ENCODE results near the gene TAF5L.

DNA sequence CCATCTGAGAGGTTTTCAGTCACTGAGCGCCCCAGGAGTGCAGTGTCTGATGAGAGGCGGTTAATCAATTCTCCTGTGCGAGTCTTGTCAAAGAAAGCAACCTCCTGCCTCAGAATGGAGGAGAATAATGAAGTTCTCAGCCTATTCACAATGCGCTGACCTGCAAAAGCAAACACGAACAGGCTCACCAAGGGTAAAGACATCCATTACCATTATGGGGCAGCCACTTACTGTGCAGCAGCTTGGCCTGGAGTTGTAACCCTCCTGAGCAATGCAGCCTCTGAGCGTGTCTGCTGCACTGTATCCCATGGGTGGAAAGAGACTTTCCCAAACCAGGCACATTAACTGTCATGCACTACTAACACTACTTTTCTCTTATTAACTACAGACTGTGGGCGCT is 78.4 kb downstream of the TAF5L start:
- TF ChIP-seq, protein P1, sequence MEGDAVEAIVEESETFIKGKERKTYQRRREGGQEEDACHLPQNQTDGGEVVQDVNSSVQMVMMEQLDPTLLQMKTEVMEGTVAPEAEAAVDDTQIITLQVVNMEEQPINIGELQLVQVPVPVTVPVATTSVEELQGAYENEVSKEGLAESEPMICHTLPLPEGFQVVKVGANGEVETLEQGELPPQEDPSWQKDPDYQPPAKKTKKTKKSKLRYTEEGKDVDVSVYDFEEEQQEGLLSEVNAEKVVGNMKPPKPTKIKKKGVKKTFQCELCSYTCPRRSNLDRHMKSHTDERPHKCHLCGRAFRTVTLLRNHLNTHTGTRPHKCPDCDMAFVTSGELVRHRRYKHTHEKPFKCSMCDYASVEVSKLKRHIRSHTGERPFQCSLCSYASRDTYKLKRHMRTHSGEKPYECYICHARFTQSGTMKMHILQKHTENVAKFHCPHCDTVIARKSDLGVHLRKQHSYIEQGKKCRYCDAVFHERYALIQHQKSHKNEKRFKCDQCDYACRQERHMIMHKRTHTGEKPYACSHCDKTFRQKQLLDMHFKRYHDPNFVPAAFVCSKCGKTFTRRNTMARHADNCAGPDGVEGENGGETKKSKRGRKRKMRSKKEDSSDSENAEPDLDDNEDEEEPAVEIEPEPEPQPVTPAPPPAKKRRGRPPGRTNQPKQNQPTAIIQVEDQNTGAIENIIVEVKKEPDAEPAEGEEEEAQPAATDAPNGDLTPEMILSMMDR (IDR thresholded peaks at IDR 0.05 in 8 of 11, conservative IDR thresholded peaks at IDR 0.05 in 3 of 11) = no peak
- no peak for TF ChIP-seq POLR2A (IDR thresholded peaks at IDR 0.05)

All from spleen (tissue), 7 donors.